Measurements from ENCODE around the gene MRPL43.

DNA sequence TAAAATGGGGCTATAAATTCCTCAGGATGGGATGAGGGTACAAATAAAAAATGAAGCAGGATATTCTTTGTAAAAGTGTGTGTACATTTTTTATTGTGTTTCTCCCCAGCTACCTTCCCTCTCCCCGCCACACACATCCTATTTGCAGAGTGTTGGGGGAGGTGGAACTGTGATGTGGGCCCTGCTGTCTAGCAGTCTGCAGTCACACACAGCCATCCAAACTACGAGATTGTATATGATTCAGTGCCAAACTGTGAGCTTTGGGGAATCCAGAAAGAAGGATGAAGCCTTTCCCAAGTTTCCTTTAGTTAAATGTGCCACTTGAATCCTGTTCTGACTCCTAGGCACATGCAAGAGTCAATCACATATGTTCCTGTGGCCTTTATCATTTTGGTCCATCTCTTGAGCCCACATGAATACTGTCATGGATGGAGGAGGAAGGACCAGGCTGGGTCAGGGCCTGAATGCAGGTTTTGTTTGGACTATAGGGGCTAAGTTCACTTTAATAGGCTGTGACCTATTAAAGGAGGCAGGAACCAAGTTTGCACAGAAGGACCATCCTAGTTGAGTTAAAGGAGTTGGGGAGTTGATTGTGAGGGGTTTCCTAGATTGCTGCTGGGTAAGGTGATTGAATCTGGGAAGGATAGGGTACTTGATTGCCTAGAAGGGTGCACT lies 19.1 kb downstream of the MRPL43 start:
- TF ChIP-seq POLR2AphosphoS5 (IDR thresholded peaks at IDR 0.05), result no peak
- TF ChIP-seq, protein P1, sequence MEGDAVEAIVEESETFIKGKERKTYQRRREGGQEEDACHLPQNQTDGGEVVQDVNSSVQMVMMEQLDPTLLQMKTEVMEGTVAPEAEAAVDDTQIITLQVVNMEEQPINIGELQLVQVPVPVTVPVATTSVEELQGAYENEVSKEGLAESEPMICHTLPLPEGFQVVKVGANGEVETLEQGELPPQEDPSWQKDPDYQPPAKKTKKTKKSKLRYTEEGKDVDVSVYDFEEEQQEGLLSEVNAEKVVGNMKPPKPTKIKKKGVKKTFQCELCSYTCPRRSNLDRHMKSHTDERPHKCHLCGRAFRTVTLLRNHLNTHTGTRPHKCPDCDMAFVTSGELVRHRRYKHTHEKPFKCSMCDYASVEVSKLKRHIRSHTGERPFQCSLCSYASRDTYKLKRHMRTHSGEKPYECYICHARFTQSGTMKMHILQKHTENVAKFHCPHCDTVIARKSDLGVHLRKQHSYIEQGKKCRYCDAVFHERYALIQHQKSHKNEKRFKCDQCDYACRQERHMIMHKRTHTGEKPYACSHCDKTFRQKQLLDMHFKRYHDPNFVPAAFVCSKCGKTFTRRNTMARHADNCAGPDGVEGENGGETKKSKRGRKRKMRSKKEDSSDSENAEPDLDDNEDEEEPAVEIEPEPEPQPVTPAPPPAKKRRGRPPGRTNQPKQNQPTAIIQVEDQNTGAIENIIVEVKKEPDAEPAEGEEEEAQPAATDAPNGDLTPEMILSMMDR (IDR thresholded peaks at IDR 0.05), result no peak

Data from suprapubic skin (tissue), 3 donors.